ENCODE data around the gene SLC35G6.

Gene SLC35G6

DNA sequence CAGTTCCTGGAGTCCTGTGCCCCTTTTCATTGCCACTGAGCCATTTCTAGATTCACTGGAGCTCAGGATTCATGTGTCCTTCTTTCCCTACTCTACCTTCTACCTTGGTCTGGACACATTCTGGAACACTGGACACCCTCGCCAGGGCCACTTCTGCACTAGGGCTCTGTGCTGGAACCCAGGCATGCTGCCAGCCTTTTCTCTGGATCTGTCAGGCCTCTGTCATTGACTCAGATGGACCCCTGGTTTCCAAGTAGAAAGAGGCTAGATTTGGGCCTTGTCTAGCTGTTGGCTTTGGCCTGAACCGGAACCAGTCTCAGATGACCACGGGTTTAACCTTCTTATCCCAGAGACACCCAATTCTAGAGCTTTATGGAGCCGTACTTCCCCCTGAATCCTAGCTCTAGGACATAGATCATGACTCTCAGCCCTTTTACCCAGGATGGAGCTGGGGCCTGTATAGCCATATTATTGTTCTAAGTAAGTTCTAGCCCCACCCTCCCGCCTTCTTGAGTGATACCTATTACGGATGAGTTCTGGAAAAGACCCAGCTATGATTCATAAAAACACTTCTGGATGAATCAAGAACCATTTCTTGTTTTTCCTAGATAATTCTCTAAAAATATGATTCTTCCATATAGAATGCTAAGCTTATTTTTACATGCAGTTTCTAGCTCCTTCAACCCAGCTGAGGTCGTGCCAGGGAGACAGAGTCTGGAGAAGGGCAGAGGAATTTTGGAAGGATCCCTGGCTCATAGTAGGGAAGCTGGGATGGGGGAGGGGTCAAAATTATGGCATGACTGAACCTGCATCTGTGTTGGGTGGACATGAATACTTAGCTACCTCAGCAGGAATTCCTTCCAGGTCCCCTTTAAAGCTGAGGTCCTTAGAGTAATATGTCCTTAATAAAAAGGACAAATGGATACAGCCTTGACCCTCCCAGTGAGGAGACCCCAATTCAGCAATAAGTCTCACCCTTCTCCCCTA, 37.5 kb upstream of the SLC35G6 start:
- TF ChIP-seq, protein P1, sequence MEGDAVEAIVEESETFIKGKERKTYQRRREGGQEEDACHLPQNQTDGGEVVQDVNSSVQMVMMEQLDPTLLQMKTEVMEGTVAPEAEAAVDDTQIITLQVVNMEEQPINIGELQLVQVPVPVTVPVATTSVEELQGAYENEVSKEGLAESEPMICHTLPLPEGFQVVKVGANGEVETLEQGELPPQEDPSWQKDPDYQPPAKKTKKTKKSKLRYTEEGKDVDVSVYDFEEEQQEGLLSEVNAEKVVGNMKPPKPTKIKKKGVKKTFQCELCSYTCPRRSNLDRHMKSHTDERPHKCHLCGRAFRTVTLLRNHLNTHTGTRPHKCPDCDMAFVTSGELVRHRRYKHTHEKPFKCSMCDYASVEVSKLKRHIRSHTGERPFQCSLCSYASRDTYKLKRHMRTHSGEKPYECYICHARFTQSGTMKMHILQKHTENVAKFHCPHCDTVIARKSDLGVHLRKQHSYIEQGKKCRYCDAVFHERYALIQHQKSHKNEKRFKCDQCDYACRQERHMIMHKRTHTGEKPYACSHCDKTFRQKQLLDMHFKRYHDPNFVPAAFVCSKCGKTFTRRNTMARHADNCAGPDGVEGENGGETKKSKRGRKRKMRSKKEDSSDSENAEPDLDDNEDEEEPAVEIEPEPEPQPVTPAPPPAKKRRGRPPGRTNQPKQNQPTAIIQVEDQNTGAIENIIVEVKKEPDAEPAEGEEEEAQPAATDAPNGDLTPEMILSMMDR (IDR thresholded peaks at IDR 0.05; ENCODE audit: extremely low read depth, missing control alignments): no peak
- no peak for DNase-seq (ENCODE audit: low spot score)

DNA sequence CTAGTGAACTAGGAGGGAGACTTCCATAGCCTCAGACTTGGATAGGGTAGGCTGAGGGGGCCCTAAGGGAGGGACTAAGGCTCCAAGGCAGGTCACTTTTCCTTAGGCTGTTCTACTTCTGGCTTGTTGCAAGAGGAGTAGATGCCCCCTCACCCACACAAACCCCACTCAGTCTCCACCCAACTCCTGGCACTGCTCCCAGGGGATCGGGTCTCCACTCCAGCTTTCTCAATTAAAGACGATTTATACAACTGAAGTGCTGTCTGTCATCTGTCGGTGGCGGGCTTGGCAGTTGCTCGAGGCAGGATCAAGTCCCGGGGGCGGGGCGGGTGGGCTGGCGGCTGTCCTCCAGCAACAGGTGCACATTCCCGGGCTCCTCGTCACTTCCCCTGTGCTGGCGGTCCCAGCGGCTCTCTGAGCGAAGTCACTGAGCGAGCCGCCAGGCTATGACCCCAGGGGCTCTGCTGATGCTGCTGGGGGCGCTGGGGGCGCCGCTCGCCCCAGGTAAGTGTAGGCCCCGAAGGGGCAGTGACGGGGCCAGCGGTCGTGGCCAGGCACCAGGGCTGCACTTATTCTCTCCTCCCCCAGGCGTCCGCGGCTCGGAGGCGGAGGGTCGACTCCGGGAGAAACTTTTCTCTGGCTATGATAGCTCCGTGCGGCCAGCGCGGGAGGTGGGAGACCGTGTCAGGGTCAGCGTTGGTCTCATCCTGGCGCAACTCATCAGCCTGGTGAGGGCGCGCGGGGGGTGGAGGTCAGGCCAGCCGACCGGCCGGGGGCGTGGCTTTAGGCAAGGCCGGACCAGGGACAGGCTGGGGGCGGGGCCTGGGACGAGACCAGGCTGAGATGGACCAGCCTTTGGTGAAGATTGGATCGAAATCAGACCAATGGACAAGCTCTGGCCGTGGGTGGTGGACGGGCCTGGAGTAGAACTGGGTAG, 36.3 kb upstream of the SLC35G6 start, which contains the start of gene CHRNB1:
CHRNB1 (plus strand) TSS at position 380 of the 937 bp plus-strand sequence; CDS start at position 447, 67 bp downstream.
- TF ChIP-seq, protein P1 (IDR thresholded peaks at IDR 0.05; ENCODE audit: extremely low read depth, missing control alignments): peak; percentile 9
- peak; percentile 76 for DNase-seq (ENCODE audit: low spot score)

DNA sequence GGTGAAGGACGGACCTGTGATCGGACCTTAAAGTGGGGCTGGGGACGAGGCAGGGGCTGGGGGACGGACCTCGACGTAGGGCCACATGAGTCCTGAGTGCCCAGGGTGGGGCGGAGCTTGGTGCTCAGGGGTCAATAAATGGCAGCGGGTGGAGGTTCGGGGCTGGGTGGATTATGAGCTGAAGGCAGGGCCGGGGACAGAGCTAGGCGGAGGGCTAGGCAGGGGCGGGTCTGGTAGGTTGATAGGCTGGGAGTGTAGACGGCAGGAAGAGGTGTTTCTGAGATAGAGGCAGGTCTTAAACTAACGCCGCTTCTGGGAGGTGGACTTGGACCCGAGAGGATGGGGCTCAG, 35.7 kb upstream of the SLC35G6 start:
- peak; percentile 66 for DNase-seq (ENCODE audit: low spot score)
- TF ChIP-seq, protein P1 (IDR thresholded peaks at IDR 0.05; ENCODE audit: extremely low read depth, missing control alignments): no peak

DNA sequence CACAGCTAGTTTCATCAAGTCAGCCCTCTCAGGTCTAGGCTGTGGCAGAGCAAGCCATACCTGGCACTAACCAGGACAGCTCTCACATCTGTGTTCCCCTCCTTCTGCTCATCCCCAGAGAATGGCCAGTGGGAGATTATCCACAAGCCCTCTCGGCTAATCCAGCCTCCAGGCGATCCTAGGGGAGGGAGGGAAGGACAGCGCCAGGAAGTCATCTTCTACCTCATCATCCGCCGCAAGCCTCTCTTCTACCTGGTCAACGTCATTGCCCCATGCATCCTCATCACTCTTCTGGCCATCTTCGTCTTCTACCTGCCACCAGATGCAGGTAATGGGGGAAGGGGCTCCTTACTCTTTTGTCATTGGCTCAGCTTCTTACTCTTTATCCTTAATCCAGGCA, 32.8 kb upstream of the SLC35G6 start:
- TF ChIP-seq, protein P1 (IDR thresholded peaks at IDR 0.05; ENCODE audit: extremely low read depth, missing control alignments): no peak
- DNase-seq (ENCODE audit: low spot score): no peak

DNA sequence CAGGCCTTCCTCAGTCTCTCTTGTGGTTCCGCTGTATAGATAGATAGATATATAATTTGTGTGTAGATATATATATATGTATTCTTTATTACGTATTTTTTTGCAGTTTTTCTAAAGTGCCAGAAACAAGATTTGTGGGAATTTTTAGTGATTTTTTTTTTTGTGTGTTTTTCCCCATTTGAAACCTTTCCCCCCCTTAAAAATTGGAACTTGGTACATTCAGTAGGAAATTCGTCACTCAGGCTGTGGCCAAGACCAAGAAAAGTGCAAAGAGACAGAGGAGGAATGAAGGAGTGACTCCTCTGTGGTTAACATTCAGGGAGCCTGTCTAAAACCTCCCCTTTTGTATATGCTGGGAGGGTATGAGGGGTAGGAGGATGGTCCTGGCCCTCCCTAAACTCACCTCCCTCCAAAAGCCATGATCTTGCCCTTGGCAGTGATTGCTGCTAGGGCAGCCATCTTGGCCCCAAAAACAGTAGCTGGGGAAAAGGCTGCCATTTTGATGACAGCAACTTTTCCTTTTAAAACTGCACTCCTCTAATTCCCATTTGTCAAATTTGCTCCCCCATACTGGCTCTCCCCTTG, 21.2 kb upstream of the SLC35G6 start:
- TF ChIP-seq, protein P1 (IDR thresholded peaks at IDR 0.05; ENCODE audit: extremely low read depth, missing control alignments): no peak

DNA sequence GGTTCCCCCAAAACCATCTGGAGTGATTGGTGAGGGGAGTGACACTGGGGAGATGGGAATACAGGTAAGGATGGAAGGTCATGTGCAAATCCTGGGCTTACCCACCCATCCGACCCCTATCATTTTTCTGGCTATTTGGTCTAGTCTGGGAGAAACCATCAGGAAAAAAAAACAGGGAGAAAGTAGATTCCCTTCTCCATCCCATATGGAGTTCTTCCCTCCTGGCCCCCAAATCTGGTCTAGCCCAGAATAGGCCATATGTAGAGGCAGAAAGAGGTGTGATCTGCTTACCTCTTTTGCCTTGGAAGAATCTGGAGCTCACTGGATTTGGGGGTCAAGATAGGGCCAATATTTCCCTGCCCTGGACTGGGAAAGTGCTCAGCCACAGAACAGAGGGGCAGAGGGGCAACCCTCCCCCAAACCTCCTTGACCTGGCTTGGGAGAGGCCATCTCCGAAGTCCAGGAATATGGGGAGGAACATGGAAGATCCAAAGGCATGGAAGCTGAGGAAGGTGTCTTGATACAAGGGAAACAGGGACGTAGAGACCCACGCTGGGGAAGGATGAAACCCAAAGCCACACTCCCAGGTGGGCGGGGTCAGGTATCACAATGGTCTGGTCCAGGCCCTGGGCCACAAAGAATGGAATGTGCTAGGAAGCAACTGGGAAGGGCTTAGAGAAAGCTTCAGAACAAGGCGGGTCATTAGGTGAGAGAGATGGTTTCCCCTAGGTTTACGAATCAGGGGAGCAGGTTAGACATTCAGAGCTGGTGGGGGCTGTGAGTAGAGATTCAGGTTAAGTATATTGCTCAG, 20.2 kb upstream of the SLC35G6 start:
- DNase-seq (ENCODE audit: low spot score): no peak
- TF ChIP-seq, protein P1 (IDR thresholded peaks at IDR 0.05; ENCODE audit: extremely low read depth, missing control alignments): no peak

More for the DNA sequence above, 21.2 kb upstream of the SLC35G6 start:
- no peak for DNase-seq (ENCODE audit: low spot score)

Data from GM20000 (cell line).